Peyer's patch (tissue), 4 donors: Measurements from ENCODE around the gene FGFR2.

Experiments
- POLR2A ChIP-seq, 2 donors: fragments of 450-650 bp; IDR thresholded peaks; one replicate each; pipeline ENCODE4 v1.5.1; 2017; ENCODE audit warnings: antibody characterized with exemption in 2 of 2, mild to moderate bottlenecking in 2 of 2, moderate library complexity in 2 of 2
- TF ChIP-seq, protein P1 (sequence below), 6 experiments: fragments of 450-650 bp in 4 of 6; fragments of 200-600 bp in 2 of 6; sonication (generic) in 1 of 6; IDR thresholded peaks; one replicate each; pipeline ENCODE4 v1.5.1; 2017 to 2019; ENCODE audit warnings: antibody characterized with exemption in 6 of 6, mild to moderate bottlenecking in 3 of 6, moderate library complexity in 1 of 6

DNA sequence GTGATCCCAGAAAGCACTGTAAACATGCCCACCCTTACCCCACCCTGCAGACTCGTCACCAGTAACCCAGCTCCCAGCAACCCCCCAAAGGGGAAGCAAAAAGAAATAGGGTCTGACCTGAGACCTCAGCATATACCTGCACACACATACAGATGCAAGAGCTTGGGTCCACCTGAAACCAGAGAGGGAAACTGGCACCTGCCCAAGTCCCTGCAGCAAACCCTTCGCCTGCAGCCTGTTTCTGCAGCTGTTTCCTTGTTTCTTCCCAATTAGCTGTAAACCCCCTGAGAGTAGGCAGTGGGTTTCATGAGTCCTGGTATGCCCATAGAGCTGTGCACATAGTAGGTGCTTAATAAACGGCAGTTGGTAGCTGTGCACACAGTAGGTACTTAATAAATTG is 140.5 kb downstream of the FGFR2 start:
- TF ChIP-seq, protein P1, sequence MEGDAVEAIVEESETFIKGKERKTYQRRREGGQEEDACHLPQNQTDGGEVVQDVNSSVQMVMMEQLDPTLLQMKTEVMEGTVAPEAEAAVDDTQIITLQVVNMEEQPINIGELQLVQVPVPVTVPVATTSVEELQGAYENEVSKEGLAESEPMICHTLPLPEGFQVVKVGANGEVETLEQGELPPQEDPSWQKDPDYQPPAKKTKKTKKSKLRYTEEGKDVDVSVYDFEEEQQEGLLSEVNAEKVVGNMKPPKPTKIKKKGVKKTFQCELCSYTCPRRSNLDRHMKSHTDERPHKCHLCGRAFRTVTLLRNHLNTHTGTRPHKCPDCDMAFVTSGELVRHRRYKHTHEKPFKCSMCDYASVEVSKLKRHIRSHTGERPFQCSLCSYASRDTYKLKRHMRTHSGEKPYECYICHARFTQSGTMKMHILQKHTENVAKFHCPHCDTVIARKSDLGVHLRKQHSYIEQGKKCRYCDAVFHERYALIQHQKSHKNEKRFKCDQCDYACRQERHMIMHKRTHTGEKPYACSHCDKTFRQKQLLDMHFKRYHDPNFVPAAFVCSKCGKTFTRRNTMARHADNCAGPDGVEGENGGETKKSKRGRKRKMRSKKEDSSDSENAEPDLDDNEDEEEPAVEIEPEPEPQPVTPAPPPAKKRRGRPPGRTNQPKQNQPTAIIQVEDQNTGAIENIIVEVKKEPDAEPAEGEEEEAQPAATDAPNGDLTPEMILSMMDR (IDR thresholded peaks at IDR 0.05), result no peak
- TF ChIP-seq POLR2A (IDR thresholded peaks at IDR 0.05), result no peak
